Left colon (tissue), 2 donors: ENCODE results near the gene DENND1B. TPM values are rescaled to one million over a fixed set of nuclear protein-coding genes. Genes with fewer than 3 reads are reported as not detected.

Experiments used
- ATAC-seq: fragments of 200-7000 bp; cut with Tn5 transposase; one replicate; pipeline ENCODE4 v1.9.1; 2020; ENCODE audit warnings: mild to moderate bottlenecking, moderate library complexity
- DNase-seq, 2 donors: peaks; one replicate each; pipeline ENCODE4 v3.0.0-alpha.2; 2020
- intact Hi-C, 2 donors: fragments of 100-400 bp; cut with DNase I in 1 of 2; cut with micrococcal nuclease in 1 of 2; formaldehyde crosslinking; loops; one replicate each; pipeline versions ENCODE4 v1.11.2 to v1.14.0; 2022; cut with DNase I, micrococcal nuclease
- total RNA-seq, 2 donors: library from RNA; stranded (reverse); fragmentation: NEBNext Ultra II Directional; extraction: Animal tissue kit (Norgen Biotek cat#: 25700); gene quantifications; one replicate each; pipeline ENCODE4 v1.2.1, GENCODE V29; 2021
- donor health status: DM: no; HTN: no; CAD: no.
- donor health status: DM: yes; HTN: yes; CAD: no.

The DENND1B gene
- total RNA-seq, 2 donors from 2014 or later: 37.2 to 40.0 TPM

GRCh38 chr1:197787056-197787455 is 11.8 kb upstream of the DENND1B start:
- DNase-seq: no peak
- ATAC-seq: no peak
- intact Hi-C loops: no loop called here

GRCh38 chr1:197786280-197786679 is 11.0 kb upstream of the DENND1B start:
- DNase-seq (no peak), ATAC-seq (no peak)
- intact Hi-C loops: no loop called here

DNA sequence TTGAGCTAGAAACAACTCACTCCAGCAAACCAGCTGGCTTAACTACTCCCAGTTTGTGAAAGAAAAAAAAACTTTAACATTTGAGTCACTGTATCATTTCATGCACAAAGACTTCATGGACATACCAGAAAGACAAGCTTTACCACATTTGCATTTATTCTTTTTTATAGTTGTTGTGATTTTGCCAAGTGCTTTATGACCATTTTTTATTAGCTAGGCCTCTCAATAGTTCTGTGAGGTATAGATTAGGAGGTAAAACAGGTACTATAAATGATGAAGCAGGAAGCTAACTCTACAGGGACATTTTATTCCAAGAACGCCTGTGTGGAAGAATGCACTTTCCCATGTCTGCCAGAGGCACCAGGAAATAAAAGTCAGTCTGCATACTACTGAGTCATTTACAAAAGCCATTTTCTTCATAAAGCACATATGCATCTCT is 8.2 kb upstream of the DENND1B start:
- DNase-seq (no peak), ATAC-seq (peak; percentile 90)
- intact Hi-C loops: loop anchor here in 1 of 2 donors (5.0 kb wide), 1 partner anchor 134 kb away; the partner anchor contains the start of gene LHX9

DNA sequence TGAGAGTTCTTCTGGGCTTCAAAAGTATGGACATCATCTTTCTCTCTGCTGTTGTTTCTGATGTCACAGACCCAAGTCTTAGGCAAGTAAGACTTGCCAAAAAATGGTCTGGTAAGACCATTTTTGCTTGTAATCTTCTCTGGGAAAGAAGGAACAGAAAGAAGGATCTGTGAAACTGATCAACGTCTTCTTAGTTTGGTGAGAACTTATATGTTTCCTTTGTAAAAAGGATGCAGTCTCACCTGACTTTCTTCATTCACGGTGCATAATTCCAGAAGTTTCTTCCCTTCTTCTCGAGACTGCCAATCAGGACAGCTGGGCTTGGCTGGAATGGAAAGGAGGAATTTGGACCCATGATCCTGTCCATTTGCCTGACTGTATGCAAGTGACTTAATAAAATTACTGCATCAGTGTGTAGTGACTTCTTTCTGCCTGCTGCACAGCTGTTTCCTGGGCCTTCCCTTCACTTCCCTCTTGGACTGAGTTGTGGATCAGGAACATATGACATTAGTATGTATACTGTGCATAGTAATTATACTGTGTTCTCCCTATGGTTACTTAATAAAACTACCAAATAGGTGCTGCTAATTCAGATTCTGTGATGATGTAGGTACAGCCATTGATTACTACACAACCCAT is 7.6 kb upstream of the DENND1B start:
- peak; percentile 69 for ATAC-seq
- intact Hi-C loops: loop anchor here in 1 of 2 donors (5.0 kb wide), 1 partner anchor 134 kb away; the partner anchor contains the start of gene LHX9
- peak; percentile 28 to 46 for DNase-seq

DNA sequence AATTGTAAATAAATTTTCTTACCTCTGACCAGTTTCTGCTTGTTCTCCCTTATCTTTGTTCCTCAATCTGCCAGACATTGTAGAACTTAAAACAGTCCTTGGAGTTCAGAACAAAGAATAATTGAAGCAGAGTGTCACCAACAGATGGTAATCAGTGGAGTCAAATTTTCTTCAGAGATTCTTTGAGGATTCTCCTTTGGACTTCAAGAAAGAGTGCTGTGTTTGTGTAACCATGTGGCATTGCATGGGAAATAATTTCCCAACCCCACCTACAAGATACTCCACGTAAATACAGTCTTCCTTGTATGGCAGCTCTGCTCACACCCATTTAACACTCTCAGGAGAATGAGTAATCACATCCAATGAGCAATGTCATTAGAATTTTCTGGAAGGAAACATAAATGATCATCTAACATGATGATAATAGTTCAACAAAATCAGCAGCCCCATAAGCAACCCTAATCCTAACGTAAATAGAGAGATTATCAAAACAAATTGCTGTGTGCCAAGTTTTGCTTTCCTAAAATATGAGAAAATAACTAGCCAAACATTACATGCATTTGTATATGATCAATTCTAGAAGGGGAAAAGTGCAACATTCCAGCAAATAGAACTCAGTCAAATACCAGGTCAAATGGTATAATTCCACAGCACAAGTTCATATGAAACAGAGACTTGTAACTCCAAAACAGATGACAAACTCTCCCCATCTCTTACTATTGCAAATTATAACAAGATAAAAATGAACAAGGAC is 6.9 kb upstream of the DENND1B start:
- DNase-seq: no peak
- ATAC-seq: peak; percentile 73
- intact Hi-C loops: loop anchor here in 1 of 2 donors (5.0 kb wide), 1 partner anchor 135 kb away; the partner anchor contains the start of gene LHX9

DNA sequence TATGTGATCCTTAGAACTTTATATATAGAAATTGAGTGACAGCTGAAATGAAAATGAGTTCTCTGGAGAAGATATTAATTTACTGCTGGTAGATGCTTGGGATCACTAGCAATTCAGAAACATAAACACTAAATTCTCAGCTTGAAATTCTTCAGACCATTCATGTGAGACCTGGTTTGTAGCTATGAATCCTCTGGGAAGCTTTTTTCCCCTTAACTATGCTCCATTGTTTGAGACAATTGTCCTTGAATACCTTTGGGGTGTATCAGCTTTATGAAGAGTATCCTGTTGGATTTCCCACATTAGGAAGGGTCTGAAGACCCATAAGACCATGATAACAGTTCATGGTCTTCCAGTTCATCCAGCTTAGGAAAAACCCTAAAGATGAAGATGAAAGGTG is 4.6 kb upstream of the DENND1B start:
- intact Hi-C loops: loop anchor here in 1 of 2 donors (5.0 kb wide), 1 partner anchor 137 kb away; the partner anchor contains the start of gene LHX9
- DNase-seq (no peak), ATAC-seq (no peak)

- no peak for ATAC-seq
- intact Hi-C loops: no loop called here
- DNase-seq: no peak
Observed at GRCh38 chr1:197778366-197778945, 3.2 kb upstream of the DENND1B start.

- intact Hi-C loops: no loop called here
- ATAC-seq (no peak), DNase-seq (no peak)
Observed at GRCh38 chr1:197776351-197777105, 1.2 kb upstream of the DENND1B start.

DNA sequence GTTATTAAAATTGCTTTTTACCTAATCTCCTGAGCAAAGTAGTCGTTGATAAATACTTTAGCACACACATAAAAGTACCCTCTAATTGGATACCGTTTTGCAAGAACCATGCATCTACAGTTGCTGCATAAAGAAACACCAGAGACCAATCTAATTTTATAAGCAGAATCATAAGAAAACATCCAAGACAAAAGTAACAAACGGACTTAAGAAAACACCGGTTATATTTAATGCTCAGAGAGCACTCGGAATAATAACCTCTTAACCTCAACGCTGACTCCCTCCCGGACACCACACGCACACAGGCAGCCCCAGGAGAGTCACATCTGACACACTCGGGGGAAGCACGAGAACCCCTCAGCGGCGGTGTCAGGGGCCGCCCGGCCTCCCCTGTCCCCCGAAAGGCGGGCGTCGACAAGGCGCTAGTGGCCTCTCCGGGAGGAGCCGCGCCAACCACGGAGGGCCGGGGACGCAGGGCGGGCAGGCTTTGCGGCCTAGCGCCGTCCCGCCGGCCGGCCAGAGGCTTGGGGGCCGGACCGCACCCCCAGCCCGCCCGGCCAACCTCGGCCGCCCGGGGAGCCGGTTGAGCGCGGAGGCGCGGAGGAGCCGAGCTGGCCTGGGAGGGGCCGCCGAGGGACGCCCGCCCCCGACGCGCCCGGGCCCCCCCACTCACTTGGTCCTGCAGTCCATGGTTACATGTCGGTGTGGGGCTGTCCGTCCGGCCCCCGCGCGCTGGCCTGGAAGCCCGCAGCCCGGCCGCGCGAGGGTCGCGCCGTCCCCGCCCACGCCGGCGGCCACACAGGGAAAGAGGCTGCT is 606 bp downstream of the DENND1B start:
- ATAC-seq: peak; percentile 56
- intact Hi-C loops: no loop called here
- peak; percentile 49 to 71 for DNase-seq

- intact Hi-C loops: no loop called here
- no peak for DNase-seq
- no peak for ATAC-seq
Observed at GRCh38 chr1:197773856-197774255, 1.4 kb downstream of the DENND1B start.

DNA sequence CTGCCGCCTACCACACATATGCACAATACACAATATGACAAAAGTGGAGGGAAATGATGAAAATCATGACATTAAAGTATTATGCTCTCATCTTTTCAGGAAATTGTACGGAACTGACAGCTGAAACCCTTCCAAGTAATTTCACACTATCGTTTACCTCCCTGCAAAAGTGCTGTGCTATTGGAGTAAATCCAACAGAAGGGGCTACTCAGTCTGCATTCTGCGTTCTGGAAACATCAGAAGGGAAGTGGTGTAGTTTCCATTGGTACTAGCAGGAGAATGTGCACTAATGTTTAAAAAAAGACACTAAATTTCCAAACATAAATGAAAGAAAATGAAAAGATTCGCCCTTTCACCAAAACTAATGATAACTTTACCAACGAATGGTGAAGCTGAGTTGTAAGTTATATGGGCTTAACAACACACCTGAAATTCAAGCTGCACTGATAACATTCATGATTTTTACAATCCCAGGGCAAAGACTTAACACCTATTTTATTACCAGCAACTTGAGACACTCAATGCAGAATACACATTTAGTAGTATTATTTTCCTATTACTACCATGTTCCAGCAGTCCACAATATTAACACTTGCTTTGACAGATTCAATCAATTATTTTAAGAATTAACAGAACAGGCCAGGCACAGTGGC is 3.2 kb downstream of the DENND1B start:
- intact Hi-C loops: no loop called here
- DNase-seq (no peak), ATAC-seq (peak; percentile 20)

GRCh38 chr1:197771386-197771785 is 3.9 kb downstream of the DENND1B start:
- ATAC-seq: no peak
- no peak for DNase-seq
- intact Hi-C loops: no loop called here

- no peak for ATAC-seq
Observed at GRCh38 chr1:197770243-197770642, 5.0 kb downstream of the DENND1B start.

DNA sequence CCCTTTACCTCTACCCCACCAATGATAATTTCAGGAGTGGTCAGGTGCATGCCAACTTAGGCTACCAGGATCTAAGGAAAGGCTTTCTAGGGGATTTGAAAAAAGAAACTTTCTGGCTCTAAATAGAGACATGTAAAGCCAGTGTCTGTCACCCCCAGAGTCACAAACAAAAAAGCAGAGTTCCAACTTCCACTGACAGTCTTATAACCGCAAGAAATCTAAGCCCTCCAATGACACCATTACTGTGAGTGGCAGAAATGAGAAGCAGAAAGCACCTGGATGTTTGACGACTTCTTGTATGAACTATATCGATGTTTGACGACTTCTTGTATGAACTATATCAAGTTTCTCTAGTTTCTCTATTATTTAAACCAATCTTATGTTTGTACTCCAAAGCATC is 6.0 kb downstream of the DENND1B start:
- DNase-seq (no peak), ATAC-seq (no peak)
- intact Hi-C loops: no loop called here

More at GRCh38 chr1:197770243-197770642, 5.0 kb downstream of the DENND1B start:
- intact Hi-C loops: no loop called here
- DNase-seq: no peak

GRCh38 chr1:197768014-197768805 is 7.1 kb downstream of the DENND1B start:
- intact Hi-C loops: no loop called here
- no peak for ATAC-seq
- no peak for DNase-seq

GRCh38 chr1:197763769-197764168 is 11.5 kb downstream of the DENND1B start:
- DNase-seq (no peak), ATAC-seq (no peak)
- intact Hi-C loops: no loop called here

GRCh38 chr1:197763307-197763706 is 12.0 kb downstream of the DENND1B start:
- DNase-seq (no peak), ATAC-seq (no peak)
- intact Hi-C loops: no loop called here
